ENCODE measurements around the gene MFAP5.

GRCh38 chr12:8685051-8685450, 22.4 kb upstream of the MFAP5 start:
- TF ChIP-seq CTCF (IDR thresholded peaks at IDR 0.05; ENCODE audit: poor library complexity, severe bottlenecking) (no peak), POLR2AphosphoS5 (IDR thresholded peaks at IDR 0.05) (no peak), EZH2 (IDR thresholded peaks at IDR 0.05; ENCODE audit: borderline replicate concordance, insufficient read depth, low read length, poor library complexity, severe bottlenecking) (no peak), SMC3 (conservative IDR thresholded peaks at IDR 0.05; ENCODE audit: poor library complexity) (no peak), RAD21 (conservative IDR thresholded peaks at IDR 0.05) (no peak), TAF1 (IDR thresholded peaks at IDR 0.05; ENCODE audit: low read depth) (no peak), EP300 (conservative IDR thresholded peaks at IDR 0.05; ENCODE audit: poor library complexity, severe bottlenecking) (no peak), REST (IDR thresholded peaks at IDR 0.05; ENCODE audit: borderline replicate concordance) (no peak), MXI1 (conservative IDR thresholded peaks at IDR 0.05; ENCODE audit: poor library complexity, severe bottlenecking) (no peak)

Data from neural cell (in vitro differentiated cells).